DOHH2 (cell line): ENCODE results near the gene ENO1.

Experiments
- H3F3A ChIP-seq: fragments of 200-600 bp; sonication (generic), shearing (Covaris generic); 2 replicates; pipeline ENCODE4 v1.6.0; 2016; ENCODE audit warnings: antibody characterized with exemption, mild to moderate bottlenecking; ENCODE audit not compliant: control insufficient read depth, insufficient read depth
- H3K27ac ChIP-seq: fragments of 200-600 bp; sonication (generic); 2 replicates; pipeline ENCODE4 v1.5.1; 2014; ENCODE audit warnings: low read depth, mild to moderate bottlenecking, low read length, moderate library complexity
- H3K27me3 ChIP-seq: fragments of 200-600 bp; sonication (generic); 2 replicates; pipeline ENCODE4 v1.6.1; 2014; ENCODE audit warnings: mild to moderate bottlenecking, low read length, mixed read lengths; ENCODE audit not compliant: control insufficient read depth
- H3K36me3 ChIP-seq: fragments of 200-600 bp; sonication (generic); 2 replicates; pipeline ENCODE4 v1.6.1; 2014; ENCODE audit warnings: mild to moderate bottlenecking, low read length, moderate library complexity, mixed read lengths; ENCODE audit not compliant: control insufficient read depth
- H3K4me1 ChIP-seq: fragments of 200-600 bp; sonication (generic); 2 replicates; pipeline ENCODE4 v1.6.1; 2014; ENCODE audit warnings: mild to moderate bottlenecking, low read length, mixed read lengths; ENCODE audit not compliant: control insufficient read depth
- H3K4me2 ChIP-seq: fragments of 200-600 bp; sonication (generic); 2 replicates; pipeline ENCODE4 v1.6.0; 2014; ENCODE audit warnings: mild to moderate bottlenecking, low read length, moderate library complexity
- H3K4me3 ChIP-seq: fragments of 200-600 bp; sonication (generic); 2 replicates; pipeline ENCODE4 v1.5.1; 2014; ENCODE audit warnings: mild to moderate bottlenecking, low read length, mixed read lengths
- H3K79me2 ChIP-seq: fragments of 200-600 bp; sonication (generic); 2 replicates; pipeline ENCODE4 v1.6.1; 2014; ENCODE audit warnings: mild to moderate bottlenecking, low read length, mixed read lengths; ENCODE audit not compliant: control insufficient read depth
- H3K9me2 ChIP-seq: fragments of 200-600 bp; sonication (generic); replicated peaks from 2 replicates; pipeline ENCODE4 v1.6.1; 2014; ENCODE audit warnings: mild to moderate bottlenecking, low read length, mixed read lengths; ENCODE audit not compliant: control insufficient read depth
- H3K9me3 ChIP-seq: fragments of 200-600 bp; sonication (generic); 2 replicates; pipeline ENCODE4 v1.6.1; 2014; ENCODE audit warnings: antibody characterized with exemption, low read length, mixed read lengths; ENCODE audit not compliant: control insufficient read depth, insufficient read depth
- H4K20me1 ChIP-seq: fragments of 200-600 bp; sonication (generic); 2 replicates; pipeline ENCODE4 v1.6.0; 2014; ENCODE audit warnings: low read depth, mild to moderate bottlenecking, antibody characterized with exemption, low read length, moderate library complexity; ENCODE audit not compliant: control insufficient read depth, insufficient read depth
- EZH2phosphoT487 ChIP-seq: fragments of 200-600 bp; sonication (generic); IDR thresholded peaks from 2 replicates; pipeline ENCODE4 v1.6.1; 2017; ENCODE audit warnings: borderline replicate concordance, mild to moderate bottlenecking, antibody characterized with exemption, low read length, moderate library complexity, mixed read lengths
- TF ChIP-seq, protein P1 (sequence below): fragments of 200-600 bp; sonication (generic); IDR thresholded peaks from one replicate; pipeline ENCODE4 v1.5.1; 2014; ENCODE audit warnings: antibody characterized with exemption, mild to moderate bottlenecking, low read depth, low read length; ENCODE audit not compliant: poor library complexity, severe bottlenecking

Gene ENO1

DNA sequence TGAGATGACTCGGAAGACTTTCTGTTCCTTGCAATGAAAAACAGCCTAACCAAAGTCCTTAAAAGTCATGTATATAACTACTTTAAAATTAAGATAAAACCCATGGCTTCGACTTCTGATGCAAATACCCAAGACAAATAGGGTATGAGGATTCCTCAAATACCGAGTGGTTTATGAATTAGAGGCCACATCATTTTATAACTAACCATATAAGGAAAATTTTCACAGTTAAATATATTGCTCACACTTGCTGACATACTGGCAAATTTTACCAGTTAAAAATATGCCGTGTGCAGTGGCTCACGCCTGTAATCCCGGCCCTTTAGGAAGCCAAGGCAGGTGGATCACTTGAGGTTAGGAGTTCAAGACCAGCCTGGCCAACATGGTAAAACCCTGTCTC is 66.4 kb downstream of the ENO1 start:
- H3K27me3 ChIP-seq = no peaks in the 10 kb centered on the region
- no peaks in the 10 kb centered on the region for H3K9me2 ChIP-seq
- no peaks in the 10 kb centered on the region for H3F3A ChIP-seq
- no peak for TF ChIP-seq EZH2phosphoT487
- TF ChIP-seq, protein P1, sequence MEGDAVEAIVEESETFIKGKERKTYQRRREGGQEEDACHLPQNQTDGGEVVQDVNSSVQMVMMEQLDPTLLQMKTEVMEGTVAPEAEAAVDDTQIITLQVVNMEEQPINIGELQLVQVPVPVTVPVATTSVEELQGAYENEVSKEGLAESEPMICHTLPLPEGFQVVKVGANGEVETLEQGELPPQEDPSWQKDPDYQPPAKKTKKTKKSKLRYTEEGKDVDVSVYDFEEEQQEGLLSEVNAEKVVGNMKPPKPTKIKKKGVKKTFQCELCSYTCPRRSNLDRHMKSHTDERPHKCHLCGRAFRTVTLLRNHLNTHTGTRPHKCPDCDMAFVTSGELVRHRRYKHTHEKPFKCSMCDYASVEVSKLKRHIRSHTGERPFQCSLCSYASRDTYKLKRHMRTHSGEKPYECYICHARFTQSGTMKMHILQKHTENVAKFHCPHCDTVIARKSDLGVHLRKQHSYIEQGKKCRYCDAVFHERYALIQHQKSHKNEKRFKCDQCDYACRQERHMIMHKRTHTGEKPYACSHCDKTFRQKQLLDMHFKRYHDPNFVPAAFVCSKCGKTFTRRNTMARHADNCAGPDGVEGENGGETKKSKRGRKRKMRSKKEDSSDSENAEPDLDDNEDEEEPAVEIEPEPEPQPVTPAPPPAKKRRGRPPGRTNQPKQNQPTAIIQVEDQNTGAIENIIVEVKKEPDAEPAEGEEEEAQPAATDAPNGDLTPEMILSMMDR = no peak
- peaks cover 19% of the 10 kb centered on the region; the same call in 1 of the 2 replicates for H4K20me1 ChIP-seq
- H3K9me3 ChIP-seq = no peaks in the 10 kb centered on the region
- peaks cover 50% of the 10 kb centered on the region for H3K4me1 ChIP-seq
- no peak overlapping the region for H3K4me3 ChIP-seq
- peaks cover 98% of the 10 kb centered on the region for H3K79me2 ChIP-seq
- H3K4me2 ChIP-seq = no peak overlapping the region
- peaks cover 2% of the 10 kb centered on the region for H3K36me3 ChIP-seq
- H3K27ac ChIP-seq = no peak overlapping the region
